PC-9 (cell line): ENCODE results near the gene PTPRG.

Experiments used
- CTCF ChIP-seq: fragments of 200-600 bp; sonication (generic); conservative IDR thresholded peaks from 2 replicates; pipeline ENCODE4 v1.6.1; 2017; ENCODE audit warnings: mixed run types, antibody characterized with exemption, mild to moderate bottlenecking, moderate library complexity
- EZH2 ChIP-seq: fragments of 200-600 bp; sonication (generic); IDR thresholded peaks from 2 replicates; pipeline ENCODE4 v1.8.0; 2017; ENCODE audit warnings: antibody characterized with exemption, low read depth

- TF ChIP-seq CTCF, result no peak
- no peak for TF ChIP-seq EZH2
Observed at GRCh38 chr3:61537366-61537765, 24.0 kb upstream of the PTPRG start.
